HPDE6-E6E7 (cell line): ENCODE measurements around the gene MYO1G.

Experiments used
- DNase-seq: peaks from one replicate; pipeline ENCODE4 v3.0.0; 2011; ENCODE audit warnings: missing footprints; ENCODE audit errors: extremely low spot score

Gene MYO1G

GRCh38 chr7:44981035-44981706 is 2.4 kb upstream of the MYO1G start:
- DNase-seq = no peak

- DNase-seq = no peak
Measured at GRCh38 chr7:44980393-44981034, 1.7 kb upstream of the MYO1G start.

- no peak for DNase-seq
Measured at GRCh38 chr7:44979481-44980392, 922 bp upstream of the MYO1G start.

GRCh38 chr7:44977959-44978335 is 868 bp downstream of the MYO1G start:
- DNase-seq = no peak

GRCh38 chr7:44977304-44977958 is 1.4 kb downstream of the MYO1G start:
- no peak for DNase-seq

GRCh38 chr7:44976746-44977196 is 2.0 kb downstream of the MYO1G start:
- DNase-seq = no peak

- DNase-seq = no peak
Measured at GRCh38 chr7:44976040-44976745, 2.6 kb downstream of the MYO1G start.

GRCh38 chr7:44975331-44976039 is 3.3 kb downstream of the MYO1G start:
- no peak for DNase-seq

- DNase-seq = no peak
Measured at GRCh38 chr7:44974549-44974948, 4.3 kb downstream of the MYO1G start.

GRCh38 chr7:44973610-44974401 is 5.0 kb downstream of the MYO1G start:
- no peak for DNase-seq

- DNase-seq = no peak
Measured at GRCh38 chr7:44972562-44972961, 6.3 kb downstream of the MYO1G start.

GRCh38 chr7:44971902-44972441 is 6.8 kb downstream of the MYO1G start:
- DNase-seq = no peak

GRCh38 chr7:44971188-44971901 is 7.5 kb downstream of the MYO1G start:
- DNase-seq = no peak

GRCh38 chr7:44970523-44971051 is 8.2 kb downstream of the MYO1G start:
- DNase-seq = no peak

GRCh38 chr7:44969701-44970522 is 8.9 kb downstream of the MYO1G start:
- DNase-seq = no peak

GRCh38 chr7:44969049-44969700 is 9.6 kb downstream of the MYO1G start:
- no peak for DNase-seq
